ENCODE results near the gene PDS5B.
"Not testable (repeated sequence)": the region's sequence is repeated elsewhere in the genome, so short reads cannot be mapped to it uniquely, and the experiment has no call there.

The PDS5B gene

GRCh38 chr13:32586080-32586900 lies at the start of gene PDS5B:
PDS5B (plus strand) TSS chr13:32586452; CDS start chr13:32648773, 62,321 bp downstream.
- peak; percentile 89 for DNase-seq (ENCODE audit: low read depth)

- peak; percentile 13 for DNase-seq (ENCODE audit: low read depth)
Measured at GRCh38 chr13:32537580-32538142, 48.6 kb upstream of the PDS5B start.

GRCh38 chr13:32538143-32538620 lies 48.1 kb upstream of the PDS5B start:
- peak; percentile 48 for DNase-seq (ENCODE audit: low read depth)

- peak; percentile 98 for DNase-seq (ENCODE audit: low read depth)
Measured at GRCh38 chr13:32538621-32539246, 47.5 kb upstream of the PDS5B start, which contains the start of gene N4BP2L2. N4BP2L2 (minus strand) TSS chr13:32538795; CDS start chr13:32537027, 1,768 bp downstream.

GRCh38 chr13:32542221-32542620 lies 44.0 kb upstream of the PDS5B start:
- no peak for DNase-seq (ENCODE audit: low read depth)

GRCh38 chr13:32545083-32545482 lies 41.2 kb upstream of the PDS5B start:
- DNase-seq (ENCODE audit: low read depth), result no peak

GRCh38 chr13:32548837-32549236 lies 37.4 kb upstream of the PDS5B start:
- DNase-seq (ENCODE audit: low read depth), result peak; percentile 61

- no peak for DNase-seq (ENCODE audit: low read depth)
Measured at GRCh38 chr13:32549788-32550187, 36.5 kb upstream of the PDS5B start.

GRCh38 chr13:32553720-32554119 lies 32.5 kb upstream of the PDS5B start:
- no peak for DNase-seq (ENCODE audit: low read depth)

GRCh38 chr13:32555613-32556012 lies 30.6 kb upstream of the PDS5B start:
- no peak for DNase-seq (ENCODE audit: low read depth)

- not testable (repeated sequence) for DNase-seq (ENCODE audit: low read depth)
Measured at GRCh38 chr13:32560842-32561241, 25.4 kb upstream of the PDS5B start.

GRCh38 chr13:32575687-32576086 lies 10.6 kb upstream of the PDS5B start:
- not testable (repeated sequence) for DNase-seq (ENCODE audit: low read depth)

- no peak for DNase-seq (ENCODE audit: low read depth)
Measured at GRCh38 chr13:32577032-32577431, 9.2 kb upstream of the PDS5B start.

GRCh38 chr13:32581177-32581786 lies 5.0 kb upstream of the PDS5B start:
- peak; percentile 43 for DNase-seq (ENCODE audit: low read depth)

- no peak for DNase-seq (ENCODE audit: low read depth)
Measured at GRCh38 chr13:32582281-32582680, 4.0 kb upstream of the PDS5B start.

- DNase-seq (ENCODE audit: low read depth), result no peak
Measured at GRCh38 chr13:32582991-32583390, 3.3 kb upstream of the PDS5B start.

- no peak for DNase-seq (ENCODE audit: low read depth)
Measured at GRCh38 chr13:32585550-32586079, 637 bp upstream of the PDS5B start.

GRCh38 chr13:32587011-32587810 lies 959 bp downstream of the PDS5B start:
- DNase-seq (ENCODE audit: low read depth), result peak; percentile 66

- peak; percentile 67 for DNase-seq (ENCODE audit: low read depth)
Measured at GRCh38 chr13:32587811-32588170, 1.5 kb downstream of the PDS5B start.

- no peak for DNase-seq (ENCODE audit: low read depth)
Measured at GRCh38 chr13:32588736-32589135, 2.5 kb downstream of the PDS5B start.

GRCh38 chr13:32589471-32589870 lies 3.2 kb downstream of the PDS5B start:
- no peak for DNase-seq (ENCODE audit: low read depth)
